Occipital lobe (tissue), 2 donors: ENCODE measurements around the gene NOTO. TPM values are rescaled to one million over a fixed set of nuclear protein-coding genes. Genes with fewer than 3 reads are reported as not detected.

Experiments used
- DNase-seq: peaks from one replicate; lab custom pipeline; 2025; lab: John Stamatoyannopoulos, UW
- total RNA-seq: library from RNA; depleted of rRNA; stranded (reverse); fragments of >200 nt; gene quantifications from one replicate; pipeline ENCODE4 v1.2.3, GENCODE V29; 2014

NOTO gene
- total RNA-seq, 1 donor from 2014 or later, result not detected

GRCh38 chr2:73257425-73258125 is 55.2 kb downstream of the NOTO start:
- no peak for DNase-seq

GRCh38 chr2:73258186-73258912 is 56.0 kb downstream of the NOTO start:
- DNase-seq, result no peak

GRCh38 chr2:73258913-73259215 is 56.5 kb downstream of the NOTO start:
- DNase-seq, result no peak

- no peak for DNase-seq
Measured at GRCh38 chr2:73259276-73259675, 56.9 kb downstream of the NOTO start.

GRCh38 chr2:73259704-73260337 is 57.4 kb downstream of the NOTO start:
- no peak for DNase-seq

- no peak for DNase-seq
Measured at GRCh38 chr2:73260338-73260984, 58.1 kb downstream of the NOTO start.

Other genes with a start within 250 kb of the NOTO start
- 27.5 TPM for gene SFXN5, start 130.9 kb upstream of the NOTO start, total RNA-seq
- 7.5 TPM for gene RAB11FIP5, start 89.6 kb upstream of the NOTO start, total RNA-seq
- 20.0 TPM for gene SMYD5, start 11.7 kb downstream of the NOTO start, total RNA-seq
- 5.9 TPM for gene PRADC1, start 30.7 kb downstream of the NOTO start, total RNA-seq
- gene CCT7, start 31.7 kb downstream of the NOTO start, total RNA-seq, result 164 TPM
- 27.0 TPM for gene FBXO41, start 81.9 kb downstream of the NOTO start, total RNA-seq
- gene EGR4, start 91.0 kb downstream of the NOTO start, total RNA-seq, result not detected
- gene ALMS1, start 183.3 kb downstream of the NOTO start, total RNA-seq, result 76.0 TPM